Measurements from ENCODE around the gene HMGN2.

The HMGN2 gene

GRCh38 chr1:26477446-26478152 lies 5.4 kb downstream of the HMGN2 start:
- DNase-seq, result peak; percentile 14
- H3K36me3 ChIP-seq (ENCODE audit: control insufficient read depth in 1 of 2, insufficient read depth in 2 of 2, low read depth in 1 of 2, low read length in 2 of 2), result peaks cover 10 to 41% of the 10 kb centered on the region in 2 experiments
- H3K27ac ChIP-seq (ENCODE audit: low read length, poor library complexity, severe bottlenecking), result no peak overlapping the region
- no peaks in the 10 kb centered on the region for H3K27me3 ChIP-seq (ENCODE audit: control insufficient read depth in 1 of 2, insufficient read depth in 1 of 2, low read length in 2 of 2)
- no peak overlapping the region for H2BK12ac ChIP-seq (ENCODE audit: low read length in 2 of 2)
- H2BK15ac ChIP-seq (ENCODE audit: low read depth, poor library complexity, severe bottlenecking), result no peak overlapping the region
- no peak overlapping the region for H3K4ac ChIP-seq (ENCODE audit: low read depth in 1 of 2, low read length in 2 of 2)
- H3K18ac ChIP-seq (ENCODE audit: low read depth in 1 of 2, low read length in 2 of 2), result no peak overlapping the region
- no peak overlapping the region for H4K8ac ChIP-seq (ENCODE audit: low read length)
- WGBS, result 82% methylated on average over 5 of the region's 8 CpGs
- H2BK5ac ChIP-seq (ENCODE audit: low read depth, low read length, poor library complexity, severe bottlenecking), result no peak overlapping the region
- H3K4me2 ChIP-seq (ENCODE audit: low read length, poor library complexity, severe bottlenecking), result no peak overlapping the region
- no peak overlapping the region for H2BK120ac ChIP-seq (ENCODE audit: low read depth, low read length)
- H4K91ac ChIP-seq (ENCODE audit: low read length), result no peak overlapping the region
- H3K9ac ChIP-seq (ENCODE audit: low read length), result no peak overlapping the region
- H3K23ac ChIP-seq (ENCODE audit: low read length in 2 of 2), result no peak overlapping the region
- no peaks in the 10 kb centered on the region for H3K9me3 ChIP-seq (ENCODE audit: control insufficient read depth, low read length)
- no peak overlapping the region for H2AK5ac ChIP-seq (ENCODE audit: low read length, severe bottlenecking)
- no peaks in the 10 kb centered on the region for H3K4me1 ChIP-seq (ENCODE audit: control insufficient read depth, insufficient read depth, low read depth, low read length)
- no peak overlapping the region for H2AFZ ChIP-seq (ENCODE audit: low read depth, low read length)
- H3K4me3 ChIP-seq (ENCODE audit: insufficient read depth in 1 of 2, low read depth in 1 of 2, low read length in 2 of 2), result no peak overlapping the region
- H3K14ac ChIP-seq (ENCODE audit: low read length in 2 of 2), result no peak overlapping the region
- H3K79me1 ChIP-seq (replicated peaks; ENCODE audit: low read length, poor library complexity, severe bottlenecking), result peaks cover 4% of the 10 kb centered on the region

GRCh38 chr1:26478159-26478558 lies 5.9 kb downstream of the HMGN2 start:
- H3K79me1 ChIP-seq (replicated peaks; ENCODE audit: low read length, poor library complexity, severe bottlenecking), result peaks cover 4% of the 10 kb centered on the region

GRCh38 chr1:26478988-26479387 lies 6.7 kb downstream of the HMGN2 start:
- H2BK120ac ChIP-seq (ENCODE audit: low read depth, low read length), result no peak overlapping the region
- peaks cover 2% of the 10 kb centered on the region for H3K79me1 ChIP-seq (replicated peaks; ENCODE audit: low read length, poor library complexity, severe bottlenecking)
- no peak overlapping the region for H3K23ac ChIP-seq (ENCODE audit: low read length in 2 of 2)
- H3K18ac ChIP-seq (ENCODE audit: low read depth in 1 of 2, low read length in 2 of 2), result no peak overlapping the region
- H3K9me3 ChIP-seq (ENCODE audit: control insufficient read depth, low read length), result no peaks in the 10 kb centered on the region
- H2AFZ ChIP-seq (ENCODE audit: low read depth, low read length), result no peak overlapping the region
- no peak overlapping the region for H3K4me3 ChIP-seq (ENCODE audit: insufficient read depth in 1 of 2, low read depth in 1 of 2, low read length in 2 of 2)
- peaks cover 10 to 37% of the 10 kb centered on the region in 2 experiments for H3K36me3 ChIP-seq (ENCODE audit: control insufficient read depth in 1 of 2, insufficient read depth in 2 of 2, low read depth in 1 of 2, low read length in 2 of 2)
- H3K4ac ChIP-seq (ENCODE audit: low read depth in 1 of 2, low read length in 2 of 2), result no peak overlapping the region
- no peak overlapping the region for H3K9ac ChIP-seq (ENCODE audit: low read length)
- no peak overlapping the region for H2AK5ac ChIP-seq (ENCODE audit: low read length, severe bottlenecking)
- no peak overlapping the region for H3K14ac ChIP-seq (ENCODE audit: low read length in 2 of 2)
- no peaks in the 10 kb centered on the region for H3K4me1 ChIP-seq (ENCODE audit: control insufficient read depth, insufficient read depth, low read depth, low read length)
- no peak overlapping the region for H2BK5ac ChIP-seq (ENCODE audit: low read depth, low read length, poor library complexity, severe bottlenecking)
- H3K27ac ChIP-seq (ENCODE audit: low read length, poor library complexity, severe bottlenecking), result no peak overlapping the region
- H2BK15ac ChIP-seq (ENCODE audit: low read depth, poor library complexity, severe bottlenecking), result no peak overlapping the region
- no peak for DNase-seq
- no peak overlapping the region for H3K4me2 ChIP-seq (ENCODE audit: low read length, poor library complexity, severe bottlenecking)
- no peaks in the 10 kb centered on the region for H3K27me3 ChIP-seq (ENCODE audit: control insufficient read depth in 1 of 2, insufficient read depth in 1 of 2, low read length in 2 of 2)
- no peak overlapping the region for H2BK12ac ChIP-seq (ENCODE audit: low read length in 2 of 2)
- WGBS, result 95% methylated on average over 4 of the region's 6 CpGs
- H4K91ac ChIP-seq (ENCODE audit: low read length), result no peak overlapping the region
- no peak overlapping the region for H4K8ac ChIP-seq (ENCODE audit: low read length)

More at GRCh38 chr1:26478159-26478558, 5.9 kb downstream of the HMGN2 start:
- Histone ChIP-seq H3K36me3 (ENCODE audit: control insufficient read depth in 1 of 2, insufficient read depth in 2 of 2, low read depth in 1 of 2, low read length in 2 of 2) (peaks cover 10 to 41% of the 10 kb centered on the region in 2 experiments), H2BK12ac (ENCODE audit: low read length in 2 of 2) (no peak overlapping the region), H3K4me2 (ENCODE audit: low read length, poor library complexity, severe bottlenecking) (no peak overlapping the region), H3K14ac (ENCODE audit: low read length in 2 of 2) (no peak overlapping the region), H3K27ac (ENCODE audit: low read length, poor library complexity, severe bottlenecking) (no peak overlapping the region), H3K18ac (ENCODE audit: low read depth in 1 of 2, low read length in 2 of 2) (no peak overlapping the region), H2BK15ac (ENCODE audit: low read depth, poor library complexity, severe bottlenecking) (no peak overlapping the region), H3K4me1 (ENCODE audit: control insufficient read depth, insufficient read depth, low read depth, low read length) (no peaks in the 10 kb centered on the region), H3K9me3 (ENCODE audit: control insufficient read depth, low read length) (no peaks in the 10 kb centered on the region), H2BK5ac (ENCODE audit: low read depth, low read length, poor library complexity, severe bottlenecking) (no peak overlapping the region), H3K23ac (ENCODE audit: low read length in 2 of 2) (no peak overlapping the region), H3K27me3 (ENCODE audit: control insufficient read depth in 1 of 2, insufficient read depth in 1 of 2, low read length in 2 of 2) (no peaks in the 10 kb centered on the region), H2BK120ac (ENCODE audit: low read depth, low read length) (no peak overlapping the region), H3K9ac (ENCODE audit: low read length) (no peak overlapping the region), H2AFZ (ENCODE audit: low read depth, low read length) (no peak overlapping the region), H4K8ac (ENCODE audit: low read length) (no peak overlapping the region), H3K4me3 (ENCODE audit: insufficient read depth in 1 of 2, low read depth in 1 of 2, low read length in 2 of 2) (no peak overlapping the region), H4K91ac (ENCODE audit: low read length) (no peak overlapping the region), H2AK5ac (ENCODE audit: low read length, severe bottlenecking) (no peak overlapping the region), H3K4ac (ENCODE audit: low read depth in 1 of 2, low read length in 2 of 2) (no peak overlapping the region)
- 100% methylated on average over 1 of the region's 3 CpGs for WGBS
- no peak for DNase-seq

DNA sequence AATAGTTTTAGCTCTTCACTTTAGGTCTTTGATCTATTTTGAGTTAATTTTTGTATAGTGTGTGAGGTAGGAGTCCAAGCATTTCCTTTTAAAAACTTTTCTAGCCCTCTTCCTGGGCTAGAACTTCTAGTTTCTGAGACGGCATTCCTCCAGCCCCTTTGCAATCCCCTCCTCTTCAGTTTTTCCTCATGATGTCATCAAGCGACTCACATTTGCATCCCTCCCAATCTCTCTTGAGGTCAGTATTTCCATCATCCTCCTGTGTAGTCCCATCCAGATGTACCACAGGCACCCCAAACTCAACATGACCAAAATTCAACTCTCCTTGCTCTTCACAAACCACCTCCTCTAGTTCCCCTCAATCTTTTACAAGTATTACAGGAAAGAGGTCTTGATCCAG lies 10.7 kb downstream of the HMGN2 start:
- WGBS, result 30% methylated on average over 2 of the region's 2 CpGs
- H3K23ac ChIP-seq (ENCODE audit: low read length in 2 of 2), result no peak overlapping the region
- H2BK15ac ChIP-seq (ENCODE audit: low read depth, poor library complexity, severe bottlenecking), result no peak overlapping the region
- no peak overlapping the region for H2BK120ac ChIP-seq (ENCODE audit: low read depth, low read length)
- DNase-seq, result peak; percentile 45
- no peak overlapping the region for H2BK5ac ChIP-seq (ENCODE audit: low read depth, low read length, poor library complexity, severe bottlenecking)
- no peaks in the 10 kb centered on the region for H3K9me3 ChIP-seq (ENCODE audit: control insufficient read depth, low read length)
- no peak overlapping the region for H3K4ac ChIP-seq (ENCODE audit: low read depth in 1 of 2, low read length in 2 of 2)
- no peak overlapping the region for H3K14ac ChIP-seq (ENCODE audit: low read length in 2 of 2)
- no peak overlapping the region for H3K4me3 ChIP-seq (ENCODE audit: insufficient read depth in 1 of 2, low read depth in 1 of 2, low read length in 2 of 2)
- H3K79me1 ChIP-seq (replicated peaks; ENCODE audit: low read length, poor library complexity, severe bottlenecking), result no peaks in the 10 kb centered on the region
- H3K4me2 ChIP-seq (ENCODE audit: low read length, poor library complexity, severe bottlenecking), result no peak overlapping the region
- no peak overlapping the region for H3K27ac ChIP-seq (ENCODE audit: low read length, poor library complexity, severe bottlenecking)
- H2AFZ ChIP-seq (ENCODE audit: low read depth, low read length), result no peak overlapping the region
- H4K91ac ChIP-seq (ENCODE audit: low read length), result no peak overlapping the region
- H3K18ac ChIP-seq (ENCODE audit: low read depth in 1 of 2, low read length in 2 of 2), result no peak overlapping the region
- H3K36me3 ChIP-seq (ENCODE audit: control insufficient read depth in 1 of 2, insufficient read depth in 2 of 2, low read depth in 1 of 2, low read length in 2 of 2), result peaks cover 4 to 5% of the 10 kb centered on the region in 2 experiments
- no peaks in the 10 kb centered on the region for H3K27me3 ChIP-seq (ENCODE audit: control insufficient read depth in 1 of 2, insufficient read depth in 1 of 2, low read length in 2 of 2)
- H4K8ac ChIP-seq (ENCODE audit: low read length), result no peak overlapping the region
- H2AK5ac ChIP-seq (ENCODE audit: low read length, severe bottlenecking), result no peak overlapping the region
- no peaks in the 10 kb centered on the region for H3K4me1 ChIP-seq (ENCODE audit: control insufficient read depth, insufficient read depth, low read depth, low read length)
- H2BK12ac ChIP-seq (ENCODE audit: low read length in 2 of 2), result no peak overlapping the region
- no peak overlapping the region for H3K9ac ChIP-seq (ENCODE audit: low read length)

Data from mesenchymal stem cell (in vitro differentiated cells and primary cell).